Fibroblast of pulmonary artery (primary cell): ENCODE results near the gene NLRP3.

Experiments used
- DNase-seq: peaks from one replicate; pipeline ENCODE4 v3.0.0-alpha.2; 2010; ENCODE audit warnings: low read depth
- H3K4me3 ChIP-seq: replicated peaks from 2 replicates; pipeline ENCODE4 v1.5.1; 2011; ENCODE audit warnings: low read depth, mild to moderate bottlenecking, control low read depth, low read length, moderate library complexity
- CTCF ChIP-seq: IDR thresholded peaks from 2 replicates; pipeline ENCODE4 v1.5.1; 2011; ENCODE audit warnings: mild to moderate bottlenecking, control low read depth, low read length, inconsistent platforms; ENCODE audit errors: missing control alignments

NLRP3 gene

GRCh38 chr1:247491328-247491727 lies 75.4 kb downstream of the NLRP3 start:
- no peak overlapping the region for H3K4me3 ChIP-seq
- DNase-seq, result no peak
- no peak for TF ChIP-seq CTCF

- DNase-seq, result no peak
- TF ChIP-seq CTCF, result no peak
- H3K4me3 ChIP-seq, result no peak overlapping the region
Observed at GRCh38 chr1:247493106-247493505, 77.1 kb downstream of the NLRP3 start.

GRCh38 chr1:247494767-247495166 lies 78.8 kb downstream of the NLRP3 start:
- H3K4me3 ChIP-seq, result no peak overlapping the region
- no peak for TF ChIP-seq CTCF
- no peak for DNase-seq

- no peak for DNase-seq
- no peak for TF ChIP-seq CTCF
- no peak overlapping the region for H3K4me3 ChIP-seq
Observed at GRCh38 chr1:247496581-247497285, 80.8 kb downstream of the NLRP3 start.
